ENCODE data around the gene USP31. TPM values are rescaled to one million over a fixed set of nuclear protein-coding genes. Genes with fewer than 3 reads are reported as not detected.

Gene USP31
- total RNA-seq, 4 donors from 2014 or later, result 6.0 to 8.3 (median 7.1) TPM

DNA sequence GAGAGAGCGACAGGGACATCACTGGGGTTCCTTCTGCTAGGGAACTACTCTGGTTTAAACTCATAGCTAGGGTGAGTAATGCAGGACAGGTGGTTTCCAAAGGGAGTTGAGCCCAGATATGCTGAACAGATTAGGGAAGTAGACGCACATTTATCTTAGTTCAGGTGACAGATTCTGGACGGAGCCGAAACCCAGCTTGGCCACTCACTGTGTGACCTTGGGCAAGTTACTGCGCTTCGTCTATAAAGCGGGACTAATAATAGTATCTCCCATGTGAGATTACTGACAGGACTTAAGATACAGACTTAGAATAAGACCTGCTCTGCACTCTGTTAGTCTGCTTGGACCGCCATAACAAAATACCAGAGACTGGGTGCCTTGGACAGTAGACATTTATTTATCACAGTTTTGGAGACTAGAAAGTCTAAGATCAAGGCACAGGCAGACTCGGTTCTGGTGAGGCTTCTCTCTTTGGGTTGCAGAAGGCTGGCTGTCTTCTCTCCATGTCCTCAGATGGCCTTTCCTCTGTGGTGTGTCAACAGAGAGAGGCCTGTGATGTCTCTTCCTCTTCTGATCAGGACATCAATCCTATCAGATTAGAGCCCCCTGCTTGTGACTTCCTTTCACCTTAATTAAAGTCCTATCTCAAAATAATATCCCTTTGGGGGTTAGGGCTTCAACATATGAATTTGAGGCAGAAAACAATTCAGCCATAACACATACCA, 45.4 kb upstream of the USP31 start:
- Histone ChIP-seq H3K27me3 (no peaks in the 10 kb centered on the region), H3K4me3 (no peak overlapping the region), H3K9me3 (no peaks in the 10 kb centered on the region), H3K36me3 (no peaks in the 10 kb centered on the region), H3K27ac (peak overlapping the region in 3 of 4 donors; percentile 18 to 49 (median 35)), H3K4me1 (peaks cover 0 to 24% (median 10%) of the 10 kb centered on the region in 4 donors)
- in situ Hi-C loops (cut with MboI; ENCODE audit: low pct_ligation_motif_present in 1 of 4, low pct_unique_long_range_greater_than_20kb in 1 of 4, low sequenced_read_pairs in 3 of 4), result no loop called here
- 43 to 71% methylated on average over 3 to 9 of the region's 9 CpGs for WGBS, 2 donors (ENCODE audit: low coverage in 1 of 2)
- no peak for TF ChIP-seq POLR2AphosphoS5 (IDR thresholded peaks at IDR 0.05)
- TF ChIP-seq EP300 (IDR thresholded peaks at IDR 0.05; ENCODE audit: low read depth), result no peak
- TF ChIP-seq, protein P1, sequence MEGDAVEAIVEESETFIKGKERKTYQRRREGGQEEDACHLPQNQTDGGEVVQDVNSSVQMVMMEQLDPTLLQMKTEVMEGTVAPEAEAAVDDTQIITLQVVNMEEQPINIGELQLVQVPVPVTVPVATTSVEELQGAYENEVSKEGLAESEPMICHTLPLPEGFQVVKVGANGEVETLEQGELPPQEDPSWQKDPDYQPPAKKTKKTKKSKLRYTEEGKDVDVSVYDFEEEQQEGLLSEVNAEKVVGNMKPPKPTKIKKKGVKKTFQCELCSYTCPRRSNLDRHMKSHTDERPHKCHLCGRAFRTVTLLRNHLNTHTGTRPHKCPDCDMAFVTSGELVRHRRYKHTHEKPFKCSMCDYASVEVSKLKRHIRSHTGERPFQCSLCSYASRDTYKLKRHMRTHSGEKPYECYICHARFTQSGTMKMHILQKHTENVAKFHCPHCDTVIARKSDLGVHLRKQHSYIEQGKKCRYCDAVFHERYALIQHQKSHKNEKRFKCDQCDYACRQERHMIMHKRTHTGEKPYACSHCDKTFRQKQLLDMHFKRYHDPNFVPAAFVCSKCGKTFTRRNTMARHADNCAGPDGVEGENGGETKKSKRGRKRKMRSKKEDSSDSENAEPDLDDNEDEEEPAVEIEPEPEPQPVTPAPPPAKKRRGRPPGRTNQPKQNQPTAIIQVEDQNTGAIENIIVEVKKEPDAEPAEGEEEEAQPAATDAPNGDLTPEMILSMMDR (IDR thresholded peaks at IDR 0.05), result no peak
- no peak for TF ChIP-seq POLR2A (IDR thresholded peaks at IDR 0.05)
- intact Hi-C loops (cut with DNase I; ENCODE audit: low total_unique reads), result no loop called here
- no peak for DNase-seq

DNA sequence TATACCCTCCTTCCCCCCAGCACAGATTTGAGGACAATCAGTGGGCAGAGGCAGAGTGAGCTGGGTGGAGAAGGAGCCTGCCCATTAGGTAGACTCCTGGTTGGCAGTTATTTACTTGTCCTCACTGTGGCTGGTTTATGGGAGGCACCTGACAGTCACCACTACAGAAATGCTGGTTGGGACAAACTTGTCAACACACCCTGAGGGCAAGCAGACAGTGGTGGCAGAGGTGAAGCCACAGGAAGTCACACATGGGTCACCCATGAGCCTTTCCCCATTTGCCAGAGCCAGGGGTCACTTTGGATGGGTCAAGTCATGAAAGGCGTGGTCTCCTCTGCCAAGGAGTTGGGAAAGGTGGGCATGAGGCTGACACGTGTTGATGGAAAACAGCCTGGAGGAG, 39.7 kb upstream of the USP31 start:
- peaks cover 26% of the 10 kb centered on the region for H3K27me3 ChIP-seq
- no peaks in the 10 kb centered on the region for H3K4me1 ChIP-seq
- intact Hi-C loops (cut with DNase I; ENCODE audit: low total_unique reads) (no loop called here), in situ Hi-C loops (cut with MboI; ENCODE audit: low pct_ligation_motif_present in 1 of 4, low pct_unique_long_range_greater_than_20kb in 1 of 4, low sequenced_read_pairs in 3 of 4) (loop anchor here in 1 of 4 donors (10.0 kb wide), 1 partner anchor 246 kb away; no protein-coding TSS in a partner anchor)
- no peak overlapping the region for H3K27ac ChIP-seq
- H3K9me3 ChIP-seq, result no peaks in the 10 kb centered on the region
- 89% methylated on average over 2 of the region's 2 CpGs; no CpG with 5 or more reads in 1 of the 2 donors for WGBS, 2 donors (ENCODE audit: low coverage in 1 of 2)
- TF ChIP-seq, protein P1 (IDR thresholded peaks at IDR 0.05), result no peak
- TF ChIP-seq EP300 (IDR thresholded peaks at IDR 0.05; ENCODE audit: low read depth) (no peak), POLR2A (IDR thresholded peaks at IDR 0.05) (no peak), POLR2AphosphoS5 (IDR thresholded peaks at IDR 0.05) (no peak)
- no peak for DNase-seq
- no peaks in the 10 kb centered on the region for H3K36me3 ChIP-seq
- H3K4me3 ChIP-seq, result no peak overlapping the region

GRCh38 chr16:23187341-23187740, 38.1 kb upstream of the USP31 start:
- Histone ChIP-seq H3K36me3 (no peaks in the 10 kb centered on the region), H3K4me1 (peaks cover 8 to 11% (median 9%) of the 10 kb centered on the region in 4 donors), H3K27me3 (peaks cover 41% of the 10 kb centered on the region), H3K9me3 (no peaks in the 10 kb centered on the region), H3K27ac (no peak overlapping the region), H3K4me3 (no peak overlapping the region)
- intact Hi-C loops (cut with DNase I; ENCODE audit: low total_unique reads), result no loop called here
- TF ChIP-seq EP300 (IDR thresholded peaks at IDR 0.05; ENCODE audit: low read depth), result no peak
- TF ChIP-seq, protein P1 (IDR thresholded peaks at IDR 0.05), result no peak
- no peak for TF ChIP-seq POLR2A (IDR thresholded peaks at IDR 0.05)
- no peak for TF ChIP-seq POLR2AphosphoS5 (IDR thresholded peaks at IDR 0.05)
- in situ Hi-C loops (cut with MboI; ENCODE audit: low pct_ligation_motif_present in 1 of 4, low pct_unique_long_range_greater_than_20kb in 1 of 4, low sequenced_read_pairs in 3 of 4), result loop anchor here in 1 of 4 donors (10.0 kb wide), 1 partner anchor 247 kb away; no protein-coding TSS in a partner anchor
- DNase-seq, result no peak
- 24% methylated on average over 3 of the region's 3 CpGs; no CpG with 5 or more reads in 1 of the 2 donors for WGBS, 2 donors (ENCODE audit: low coverage in 1 of 2)

- 87 to 90% methylated on average over 7 to 24 of the region's 24 CpGs for WGBS, 2 donors (ENCODE audit: low coverage in 1 of 2)
- no peaks in the 10 kb centered on the region for H3K36me3 ChIP-seq
- H3K4me3 ChIP-seq, result no peak overlapping the region
- H3K27ac ChIP-seq, result no peak overlapping the region
- TF ChIP-seq POLR2A (IDR thresholded peaks at IDR 0.05), result no peak
- peaks cover 9 to 16% (median 12%) of the 10 kb centered on the region in 4 donors for H3K4me1 ChIP-seq
- no peak for DNase-seq
- H3K27me3 ChIP-seq, result peaks cover 50% of the 10 kb centered on the region
- in situ Hi-C loops (cut with MboI; ENCODE audit: low pct_ligation_motif_present in 1 of 4, low pct_unique_long_range_greater_than_20kb in 1 of 4, low sequenced_read_pairs in 3 of 4), result loop anchor here in 1 of 4 donors (10.0 kb wide), 1 partner anchor 249 kb away; no protein-coding TSS in a partner anchor
- intact Hi-C loops (cut with DNase I; ENCODE audit: low total_unique reads), result no loop called here
- H3K9me3 ChIP-seq, result no peaks in the 10 kb centered on the region
These were observed 36.9 kb upstream of the USP31 start for GRCh38 chr16:23186171-23186570.
